ENCODE measurements around the gene SLX1A.
"Not testable (repeated sequence)": the region's sequence is repeated elsewhere in the genome, so short reads cannot be mapped to it uniquely, and the experiment has no call there.

GRCh38 chr16:30168746-30169145 is 24.9 kb upstream of the SLX1A start:
- TF ChIP-seq CTCF (conservative IDR thresholded peaks at IDR 0.05; ENCODE audit: low read depth, low read length); USF2 (IDR thresholded peaks at IDR 0.05; ENCODE audit: low read depth, low read length); CEBPB (IDR thresholded peaks at IDR 0.05; ENCODE audit: low read depth, low read length): not testable (repeated sequence)
